Chondrocyte (in vitro differentiated cells): Measurements from ENCODE around the gene RGS3. TPM values are rescaled to one million over a fixed set of nuclear protein-coding genes. Genes with fewer than 3 reads are reported as not detected.
A peak's percentile ranks its signal among the peaks of the same experiment; 100 is the strongest.

Source experiments
- DNase-seq: peaks from one replicate; pipeline ENCODE4 v3.0.0; 2021; ENCODE audit warnings: mixed read lengths, low spot score
- H3K27ac Mint-ChIP-seq: one replicate; pipeline ENCODE4 v1.8.0; 2021; ENCODE audit warnings: mild to moderate bottlenecking, moderate library complexity, mixed read lengths; ENCODE audit not compliant: unreplicated experiment
- H3K27me3 Mint-ChIP-seq: 2 replicates; pipeline ENCODE4 v1.8.0; 2021; ENCODE audit warnings: low read depth, mixed read lengths
- H3K36me3 Mint-ChIP-seq: 2 replicates; pipeline ENCODE4 v1.8.0; 2021; ENCODE audit warnings: low read depth, mixed read lengths
- H3K4me1 Mint-ChIP-seq: 2 replicates; pipeline ENCODE4 v1.8.0; 2021; ENCODE audit warnings: low read depth, mild to moderate bottlenecking, mixed read lengths
- H3K4me3 Mint-ChIP-seq: one replicate; pipeline ENCODE4 v1.8.0; 2021; ENCODE audit warnings: mild to moderate bottlenecking, moderate library complexity, mixed read lengths; ENCODE audit not compliant: unreplicated experiment
- H3K9me3 Mint-ChIP-seq: 2 replicates; pipeline ENCODE4 v1.8.0; 2021; ENCODE audit warnings: low read depth, mixed read lengths
- total RNA-seq: library from RNA; stranded (reverse); gene quantifications from 3 replicates; pipeline ENCODE4 v1.2.1, GENCODE V29; 2021
- TF ChIP-seq, protein P1 (sequence below): fragments of 200-600 bp; sonication (generic); IDR thresholded peaks from 2 replicates; pipeline ENCODE4 v1.5.0; 2021; ENCODE audit warnings: antibody characterized with exemption, mild to moderate bottlenecking, moderate library complexity

The RGS3 gene
- total RNA-seq, 1 donor from 2014 or later, result 55.2 TPM

DNA sequence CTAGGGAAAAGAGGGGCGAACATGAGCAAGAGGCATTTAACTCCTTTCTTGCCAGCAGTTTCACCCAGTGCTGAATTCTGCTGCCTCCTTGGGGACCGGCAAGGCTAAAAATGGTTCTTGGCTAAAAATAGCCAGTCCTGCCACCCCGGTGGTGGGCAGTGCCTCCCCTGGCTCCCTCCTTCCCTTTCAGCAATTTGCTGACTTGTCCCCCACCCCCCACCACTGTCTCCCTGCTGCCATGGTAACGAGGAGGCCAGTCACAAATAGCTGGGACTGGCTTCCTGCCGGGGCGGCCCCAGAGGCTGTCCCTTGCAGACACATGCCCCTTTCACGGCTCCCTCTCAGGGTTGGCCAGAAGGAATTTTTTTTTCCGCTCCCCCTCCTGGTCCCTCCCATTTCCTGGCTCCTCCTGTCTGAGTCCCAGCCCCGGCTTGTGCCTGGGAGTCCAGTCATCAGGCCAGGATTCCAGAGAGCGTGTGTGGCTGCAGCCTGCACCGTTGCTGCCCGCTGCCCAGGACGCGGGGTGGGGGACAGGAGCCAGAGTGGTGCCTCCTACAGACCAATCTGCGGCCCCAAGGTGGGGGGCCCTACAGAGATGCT, 130.3 kb downstream of the RGS3 start:
- Mint-ChIP-seq H3K4me1 (peaks cover 40% of the 10 kb centered on the region), H3K4me3 (peak overlapping the region; percentile 86), H3K9me3 (no peaks in the 10 kb centered on the region), H3K27ac (peak overlapping the region; percentile 91), H3K36me3 (peaks cover 14% of the 10 kb centered on the region), H3K27me3 (no peaks in the 10 kb centered on the region)
- TF ChIP-seq, protein P1, sequence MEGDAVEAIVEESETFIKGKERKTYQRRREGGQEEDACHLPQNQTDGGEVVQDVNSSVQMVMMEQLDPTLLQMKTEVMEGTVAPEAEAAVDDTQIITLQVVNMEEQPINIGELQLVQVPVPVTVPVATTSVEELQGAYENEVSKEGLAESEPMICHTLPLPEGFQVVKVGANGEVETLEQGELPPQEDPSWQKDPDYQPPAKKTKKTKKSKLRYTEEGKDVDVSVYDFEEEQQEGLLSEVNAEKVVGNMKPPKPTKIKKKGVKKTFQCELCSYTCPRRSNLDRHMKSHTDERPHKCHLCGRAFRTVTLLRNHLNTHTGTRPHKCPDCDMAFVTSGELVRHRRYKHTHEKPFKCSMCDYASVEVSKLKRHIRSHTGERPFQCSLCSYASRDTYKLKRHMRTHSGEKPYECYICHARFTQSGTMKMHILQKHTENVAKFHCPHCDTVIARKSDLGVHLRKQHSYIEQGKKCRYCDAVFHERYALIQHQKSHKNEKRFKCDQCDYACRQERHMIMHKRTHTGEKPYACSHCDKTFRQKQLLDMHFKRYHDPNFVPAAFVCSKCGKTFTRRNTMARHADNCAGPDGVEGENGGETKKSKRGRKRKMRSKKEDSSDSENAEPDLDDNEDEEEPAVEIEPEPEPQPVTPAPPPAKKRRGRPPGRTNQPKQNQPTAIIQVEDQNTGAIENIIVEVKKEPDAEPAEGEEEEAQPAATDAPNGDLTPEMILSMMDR, result peak; percentile 22
- DNase-seq, result peak; percentile 97

DNA sequence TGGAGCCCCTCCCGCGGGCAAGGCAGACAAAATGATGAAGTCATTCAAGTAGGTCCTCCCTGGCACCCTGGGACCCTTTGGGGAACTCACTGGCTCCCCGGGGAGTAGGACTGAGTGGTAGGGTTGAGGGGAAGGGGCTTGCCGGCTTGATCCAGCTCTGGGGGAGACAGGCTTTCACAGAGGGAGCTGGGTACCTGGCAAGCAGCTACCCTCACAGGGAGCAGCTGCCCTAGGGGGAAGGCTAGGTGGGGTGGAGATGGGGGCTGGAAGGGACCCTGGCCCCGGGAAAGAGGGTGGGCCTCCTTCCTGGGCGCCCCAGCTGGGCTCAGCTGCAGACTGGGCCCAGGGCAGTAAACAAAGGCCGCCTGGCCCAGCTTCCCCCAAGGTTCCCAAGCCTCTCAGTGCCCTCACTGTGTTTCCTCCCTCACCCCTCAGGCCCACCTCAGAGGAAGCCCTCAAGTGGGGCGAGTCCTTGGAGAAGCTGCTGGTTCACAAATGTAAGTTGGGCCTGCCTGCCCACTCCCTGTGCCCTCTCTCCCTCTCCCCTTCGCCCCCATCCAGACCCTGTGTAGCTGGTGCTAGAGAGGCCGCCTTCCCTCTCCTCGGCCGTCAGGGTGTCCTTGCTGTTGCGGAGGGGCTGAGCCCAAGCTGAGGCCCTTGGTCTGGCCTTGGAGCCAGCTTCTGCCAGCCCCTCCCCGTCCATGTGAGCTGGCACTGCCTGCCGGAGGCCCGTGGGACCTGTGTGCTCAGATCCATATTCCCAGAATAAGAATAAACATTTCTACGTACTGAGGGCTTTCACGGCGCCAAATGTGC, 131.2 kb downstream of the RGS3 start:
- peak overlapping the region; percentile 86 for H3K4me3 Mint-ChIP-seq
- H3K27me3 Mint-ChIP-seq, result no peaks in the 10 kb centered on the region
- TF ChIP-seq, protein P1, result no peak
- H3K4me1 Mint-ChIP-seq, result peaks cover 48% of the 10 kb centered on the region
- H3K36me3 Mint-ChIP-seq, result peaks cover 14% of the 10 kb centered on the region
- no peaks in the 10 kb centered on the region for H3K9me3 Mint-ChIP-seq
- H3K27ac Mint-ChIP-seq, result peak overlapping the region; percentile 91
- peak; percentile 81 for DNase-seq

DNA sequence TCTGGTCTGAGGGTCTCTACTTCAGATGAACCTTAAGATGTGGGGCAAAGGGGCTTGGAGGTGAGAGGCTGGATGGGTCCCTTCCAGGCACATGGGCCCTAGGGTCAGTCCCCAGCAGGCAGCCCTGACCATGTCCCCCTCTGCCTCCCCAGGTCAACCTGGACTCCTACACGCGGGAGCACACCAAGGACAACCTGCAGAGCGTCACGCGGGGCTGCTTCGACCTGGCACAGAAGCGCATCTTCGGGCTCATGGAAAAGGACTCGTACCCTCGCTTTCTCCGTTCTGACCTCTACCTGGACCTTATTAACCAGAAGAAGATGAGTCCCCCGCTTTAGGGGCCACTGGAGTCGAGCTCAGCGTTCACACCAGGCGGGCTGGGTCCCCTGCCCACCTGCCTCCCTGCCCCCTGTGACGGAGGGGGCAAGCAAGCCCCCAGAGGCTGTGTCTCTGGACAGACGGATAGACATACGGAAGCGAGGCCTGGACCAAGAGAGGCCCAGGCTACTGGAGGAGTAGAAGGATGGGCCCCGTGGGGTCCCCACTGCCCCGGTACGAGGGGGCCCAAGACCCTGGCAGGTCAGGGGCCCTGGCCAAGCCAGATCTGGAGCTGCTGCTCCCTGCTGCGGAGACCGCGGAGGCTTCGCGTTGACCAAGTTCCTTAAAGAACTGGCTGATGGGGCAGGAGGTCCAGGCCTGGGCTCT, 133.2 kb downstream of the RGS3 start:
- no peak overlapping the region for H3K27ac Mint-ChIP-seq
- DNase-seq, result peak; percentile 83
- no peaks in the 10 kb centered on the region for H3K27me3 Mint-ChIP-seq
- TF ChIP-seq, protein P1, result no peak
- H3K4me3 Mint-ChIP-seq, result peak overlapping the region; percentile 22
- H3K9me3 Mint-ChIP-seq, result no peaks in the 10 kb centered on the region
- H3K4me1 Mint-ChIP-seq, result peaks cover 62% of the 10 kb centered on the region
- H3K36me3 Mint-ChIP-seq, result peaks cover 14% of the 10 kb centered on the region

DNA sequence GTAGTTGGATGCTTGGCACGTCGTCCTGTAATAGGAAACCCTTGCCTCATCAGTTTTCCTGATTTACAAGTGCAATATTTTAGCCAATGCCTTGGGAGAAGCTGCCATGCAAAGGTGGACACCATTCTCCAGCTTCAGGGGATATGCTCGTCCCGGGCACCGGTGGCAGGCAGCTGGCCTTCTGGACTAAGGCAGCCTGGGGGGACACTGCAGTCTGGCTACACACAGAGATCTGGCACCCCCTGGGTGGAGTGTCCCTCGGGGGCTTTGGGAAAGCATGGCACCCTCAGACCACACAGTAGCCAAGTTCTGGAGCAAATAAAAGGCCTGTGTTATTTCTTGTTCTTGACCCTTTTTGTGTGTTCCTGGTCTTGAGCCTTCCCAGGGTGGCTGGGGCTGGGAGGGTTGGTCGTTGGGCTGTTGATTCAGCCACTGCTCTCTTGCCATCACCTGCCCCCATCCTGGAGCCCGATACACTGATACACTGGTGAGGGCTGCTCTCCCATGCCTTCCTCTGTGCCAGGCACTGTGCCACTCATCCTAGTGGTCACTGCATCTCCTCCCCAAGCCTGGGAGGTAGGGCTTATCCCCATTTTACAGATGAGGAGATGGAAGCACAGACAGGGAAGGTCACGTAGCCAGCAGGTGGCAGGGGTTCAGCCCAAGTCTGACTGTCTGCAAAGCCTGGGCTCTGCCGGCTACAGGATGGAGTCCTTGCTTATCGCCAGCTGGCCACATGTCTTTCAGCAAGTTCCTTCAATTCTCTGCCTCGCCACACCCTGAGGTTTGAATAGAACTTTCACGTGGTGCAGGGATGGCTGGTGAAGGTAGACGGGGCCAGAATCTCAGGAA, 134.1 kb downstream of the RGS3 start:
- no peaks in the 10 kb centered on the region for H3K27me3 Mint-ChIP-seq
- no peaks in the 10 kb centered on the region for H3K9me3 Mint-ChIP-seq
- peaks cover 70% of the 10 kb centered on the region for H3K4me1 Mint-ChIP-seq
- peaks cover 14% of the 10 kb centered on the region for H3K36me3 Mint-ChIP-seq
- H3K4me3 Mint-ChIP-seq, result no peak overlapping the region
- TF ChIP-seq, protein P1, result no peak
- H3K27ac Mint-ChIP-seq, result no peak overlapping the region
- DNase-seq, result peak; percentile 64
